Measurements from ENCODE around the gene ANXA8L1.
"Not testable (repeated sequence)": the region's sequence is repeated elsewhere in the genome, so short reads cannot be mapped to it uniquely, and the experiment has no call there.

DNA sequence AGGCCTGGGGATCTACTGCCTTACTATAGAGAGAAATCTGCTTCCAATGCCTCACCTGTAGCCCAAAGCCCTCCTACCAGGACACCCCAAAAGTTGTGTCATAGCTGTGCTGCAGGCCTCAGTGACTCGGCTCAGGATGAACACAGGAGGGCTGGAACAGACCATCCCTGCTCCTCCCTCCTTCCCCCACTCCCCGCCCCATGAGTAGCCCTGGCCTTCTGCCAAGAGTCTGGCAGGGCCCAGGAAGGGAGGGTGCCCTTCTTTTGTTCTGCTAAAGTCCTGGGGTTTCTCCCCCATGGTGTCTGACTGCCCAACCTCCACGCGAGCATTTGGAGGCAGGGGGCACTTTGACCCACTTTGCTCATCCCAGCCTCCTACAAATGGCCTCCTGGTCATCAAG, 65.4 kb downstream of the ANXA8L1 start:
- TF ChIP-seq, protein P1, sequence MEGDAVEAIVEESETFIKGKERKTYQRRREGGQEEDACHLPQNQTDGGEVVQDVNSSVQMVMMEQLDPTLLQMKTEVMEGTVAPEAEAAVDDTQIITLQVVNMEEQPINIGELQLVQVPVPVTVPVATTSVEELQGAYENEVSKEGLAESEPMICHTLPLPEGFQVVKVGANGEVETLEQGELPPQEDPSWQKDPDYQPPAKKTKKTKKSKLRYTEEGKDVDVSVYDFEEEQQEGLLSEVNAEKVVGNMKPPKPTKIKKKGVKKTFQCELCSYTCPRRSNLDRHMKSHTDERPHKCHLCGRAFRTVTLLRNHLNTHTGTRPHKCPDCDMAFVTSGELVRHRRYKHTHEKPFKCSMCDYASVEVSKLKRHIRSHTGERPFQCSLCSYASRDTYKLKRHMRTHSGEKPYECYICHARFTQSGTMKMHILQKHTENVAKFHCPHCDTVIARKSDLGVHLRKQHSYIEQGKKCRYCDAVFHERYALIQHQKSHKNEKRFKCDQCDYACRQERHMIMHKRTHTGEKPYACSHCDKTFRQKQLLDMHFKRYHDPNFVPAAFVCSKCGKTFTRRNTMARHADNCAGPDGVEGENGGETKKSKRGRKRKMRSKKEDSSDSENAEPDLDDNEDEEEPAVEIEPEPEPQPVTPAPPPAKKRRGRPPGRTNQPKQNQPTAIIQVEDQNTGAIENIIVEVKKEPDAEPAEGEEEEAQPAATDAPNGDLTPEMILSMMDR (IDR thresholded peaks at IDR 0.05; ENCODE audit: poor library complexity): not testable (repeated sequence)
- TF ChIP-seq EZH2 (IDR thresholded peaks at IDR 0.05; ENCODE audit: borderline replicate concordance): not testable (repeated sequence)
